Esophagus squamous epithelium (tissue), 4 donors: ENCODE data around the gene WHRN.

Experiments used
- CTCF ChIP-seq, 6 experiments: fragments of 450-650 bp in 4 of 6; fragments of 200-600 bp in 2 of 6; sonication (generic) in 2 of 6; IDR thresholded peaks; one replicate each; pipeline ENCODE4 v1.5.1; 2016 to 2019; ENCODE audit warnings: antibody characterized with exemption in 6 of 6, mild to moderate bottlenecking in 4 of 6, moderate library complexity in 4 of 6
- POLR2A ChIP-seq, 4 donors: fragments of 450-650 bp; IDR thresholded peaks; one replicate each; pipeline ENCODE4 v1.6.1; 2017; ENCODE audit warnings: antibody characterized with exemption in 4 of 4, mild to moderate bottlenecking in 4 of 4, moderate library complexity in 3 of 4

- TF ChIP-seq CTCF (IDR thresholded peaks at IDR 0.05) (no peak), POLR2A (IDR thresholded peaks at IDR 0.05) (no peak)
These were observed 126.4 kb downstream of the WHRN start for GRCh38 chr9:114378883-114379282.
